ENCODE data around the gene SPECC1.

SPECC1 gene

GRCh38 chr17:19979917-19980770 is 29.0 kb upstream of the SPECC1 start:
- Histone ChIP-seq H4K20me1 (ENCODE audit: insufficient read depth, low read length) (no peaks in the 10 kb centered on the region), H3K27ac (ENCODE audit: low read depth, low read length, poor library complexity, severe bottlenecking) (no peak overlapping the region), H3K4me2 (ENCODE audit: low read length) (no peak overlapping the region), H3K27me3 (ENCODE audit: insufficient read depth, low read length) (no peaks in the 10 kb centered on the region; the same call in 1 of the 2 replicates), H3K9me3 (ENCODE audit: low read length) (no peaks in the 10 kb centered on the region), H3K9ac (ENCODE audit: low read length) (no peak overlapping the region), H3K9me2 (ENCODE audit: low read depth, low read length) (no peaks in the 10 kb centered on the region), H3K36me3 (ENCODE audit: insufficient read depth, low read length) (peaks cover 10% of the 10 kb centered on the region), H2AFZ (ENCODE audit: low read length) (no peak overlapping the region), H3K4me3 (ENCODE audit: low read depth, low read length, poor library complexity, severe bottlenecking) (no peak overlapping the region), H3K4me1 (ENCODE audit: insufficient read depth, low read length, severe bottlenecking) (peaks cover 21% of the 10 kb centered on the region), H3F3A (ENCODE audit: insufficient read depth, low read length) (no peaks in the 10 kb centered on the region), H3K79me2 (ENCODE audit: insufficient read depth, low read length) (peaks cover 20% of the 10 kb centered on the region)
- TF ChIP-seq EZH2 (IDR thresholded peaks at IDR 0.05; ENCODE audit: borderline replicate concordance, low read length) (no peak), CTCF (IDR thresholded peaks at IDR 0.05; ENCODE audit: low read length) (no peak)

GRCh38 chr17:19986941-19987861 is 22.0 kb upstream of the SPECC1 start:
- Histone ChIP-seq H3K4me2 (ENCODE audit: low read length) (no peak overlapping the region), H3K36me3 (ENCODE audit: insufficient read depth, low read length) (no peaks in the 10 kb centered on the region), H2AFZ (ENCODE audit: low read length) (no peak overlapping the region), H3K4me3 (ENCODE audit: low read depth, low read length, poor library complexity, severe bottlenecking) (no peak overlapping the region), H3K9me2 (ENCODE audit: low read depth, low read length) (no peaks in the 10 kb centered on the region), H3K79me2 (ENCODE audit: insufficient read depth, low read length) (no peaks in the 10 kb centered on the region), H3K27me3 (ENCODE audit: insufficient read depth, low read length) (no peaks in the 10 kb centered on the region; the same call in none of the 2 replicates), H3F3A (ENCODE audit: insufficient read depth, low read length) (no peaks in the 10 kb centered on the region), H3K4me1 (ENCODE audit: insufficient read depth, low read length, severe bottlenecking) (no peaks in the 10 kb centered on the region), H3K9ac (ENCODE audit: low read length) (no peak overlapping the region), H4K20me1 (ENCODE audit: insufficient read depth, low read length) (no peaks in the 10 kb centered on the region), H3K9me3 (ENCODE audit: low read length) (no peaks in the 10 kb centered on the region), H3K27ac (ENCODE audit: low read depth, low read length, poor library complexity, severe bottlenecking) (no peak overlapping the region)
- no peak for TF ChIP-seq CTCF (IDR thresholded peaks at IDR 0.05; ENCODE audit: low read length)
- TF ChIP-seq EZH2 (IDR thresholded peaks at IDR 0.05; ENCODE audit: borderline replicate concordance, low read length): no peak

GRCh38 chr17:19987897-19988296 is 21.3 kb upstream of the SPECC1 start:
- H3K4me3 ChIP-seq (ENCODE audit: low read depth, low read length, poor library complexity, severe bottlenecking): no peak overlapping the region
- H3K4me1 ChIP-seq (ENCODE audit: insufficient read depth, low read length, severe bottlenecking): no peaks in the 10 kb centered on the region
- no peak overlapping the region for H3K4me2 ChIP-seq (ENCODE audit: low read length)
- H3F3A ChIP-seq (ENCODE audit: insufficient read depth, low read length): no peaks in the 10 kb centered on the region
- no peaks in the 10 kb centered on the region; the same call in none of the 2 replicates for H3K27me3 ChIP-seq (ENCODE audit: insufficient read depth, low read length)
- TF ChIP-seq CTCF (IDR thresholded peaks at IDR 0.05; ENCODE audit: low read length) (no peak), EZH2 (IDR thresholded peaks at IDR 0.05; ENCODE audit: borderline replicate concordance, low read length) (no peak)
- H3K27ac ChIP-seq (ENCODE audit: low read depth, low read length, poor library complexity, severe bottlenecking): no peak overlapping the region
- H2AFZ ChIP-seq (ENCODE audit: low read length): no peak overlapping the region
- no peak overlapping the region for H3K9ac ChIP-seq (ENCODE audit: low read length)
- H3K9me3 ChIP-seq (ENCODE audit: low read length): no peaks in the 10 kb centered on the region
- no peaks in the 10 kb centered on the region for H3K79me2 ChIP-seq (ENCODE audit: insufficient read depth, low read length)
- no peaks in the 10 kb centered on the region for H4K20me1 ChIP-seq (ENCODE audit: insufficient read depth, low read length)
- no peaks in the 10 kb centered on the region for H3K36me3 ChIP-seq (ENCODE audit: insufficient read depth, low read length)
- no peaks in the 10 kb centered on the region for H3K9me2 ChIP-seq (ENCODE audit: low read depth, low read length)

Measured in OCI-LY1 (cell line).